Activated T-helper 17 cell treated with anti-CD3 and anti-CD28 coated beads, Interleukin-2, amount 50 U/mL, for 72 hours (primary cell): Measurements from ENCODE around the gene INTS11. TPM values are rescaled to one million over a fixed set of nuclear protein-coding genes. Genes with fewer than 3 reads are reported as not detected.

ENCODE experiments used
- ATAC-seq: fragments of 150-1000 bp; cut with Tn5 transposase; replicated peaks from 2 replicates; pipeline ENCODE4 v1.10.0; 2021; ENCODE audit warnings: mild to moderate bottlenecking, moderate library complexity
- H3K27ac Mint-ChIP-seq: one replicate; pipeline ENCODE4 v1.8.0; 2022; ENCODE audit warnings: mixed read lengths
- H3K27me3 Mint-ChIP-seq: one replicate; pipeline ENCODE4 v1.8.0; 2022; ENCODE audit warnings: mixed read lengths
- H3K36me3 Mint-ChIP-seq: one replicate; pipeline ENCODE4 v1.8.0; 2022; ENCODE audit warnings: low read depth, mild to moderate bottlenecking, mixed read lengths
- H3K4me1 Mint-ChIP-seq: one replicate; pipeline ENCODE4 v1.8.0; 2022; ENCODE audit warnings: mixed read lengths
- H3K4me3 Mint-ChIP-seq: one replicate; pipeline ENCODE4 v1.8.0; 2022; ENCODE audit warnings: mild to moderate bottlenecking, mixed read lengths
- H3K9me3 Mint-ChIP-seq: one replicate; pipeline ENCODE4 v1.8.0; 2022; ENCODE audit warnings: mixed read lengths
- total RNA-seq, 2 donors: library from RNA; stranded (reverse); gene quantifications; one replicate each; pipeline ENCODE4 v1.2.3, GENCODE V29; 2022

The INTS11 gene
- total RNA-seq, 2 donors from 2014 or later = 122 to 125 TPM

GRCh38 chr1:1352786-1353388 lies 28.4 kb upstream of the INTS11 start:
- Mint-ChIP-seq H3K27ac (peak overlapping the region; percentile 47), H3K9me3 (no peaks in the 10 kb centered on the region), H3K4me3 (peak overlapping the region; percentile 65), H3K36me3 (no peaks in the 10 kb centered on the region), H3K27me3 (peaks cover 10% of the 10 kb centered on the region), H3K4me1 (peaks cover 6% of the 10 kb centered on the region)
- no peak for ATAC-seq

GRCh38 chr1:1351511-1352427 lies 27.3 kb upstream of the INTS11 start:
- Mint-ChIP-seq H3K4me3 (peak overlapping the region; percentile 65), H3K36me3 (no peaks in the 10 kb centered on the region), H3K4me1 (peaks cover 11% of the 10 kb centered on the region), H3K27ac (peak overlapping the region; percentile 47), H3K27me3 (peaks cover 10% of the 10 kb centered on the region), H3K9me3 (no peaks in the 10 kb centered on the region)
- no peak for ATAC-seq

GRCh38 chr1:1349256-1350012 lies 25.0 kb upstream of the INTS11 start, which contains the start of gene DVL1:
Gene DVL1, minus strand, starts transcription at chr1:1349418. Its CDS starts 353 bp downstream, at chr1:1349065.
- ATAC-seq = peak; percentile 69
- no peaks in the 10 kb centered on the region for H3K36me3 Mint-ChIP-seq
- no peak within 1 kb of the TSS for H3K27ac Mint-ChIP-seq
- H3K9me3 Mint-ChIP-seq = no peaks in the 10 kb centered on the region
- H3K27me3 Mint-ChIP-seq = peaks cover 10% of the 10 kb centered on the region
- peak within 1 kb of the TSS; percentile 66 for H3K4me3 Mint-ChIP-seq
- peaks cover 14% of the 10 kb centered on the region for H3K4me1 Mint-ChIP-seq

- Mint-ChIP-seq H3K4me1 (peaks cover 14% of the 10 kb centered on the region), H3K27me3 (peaks cover 7% of the 10 kb centered on the region), H3K27ac (no peak overlapping the region), H3K36me3 (no peaks in the 10 kb centered on the region), H3K9me3 (no peaks in the 10 kb centered on the region), H3K4me3 (peak overlapping the region; percentile 66)
- peak; percentile 30 for ATAC-seq
These were observed 24.2 kb upstream of the INTS11 start for GRCh38 chr1:1348420-1349255.

GRCh38 chr1:1347663-1348419 lies 23.4 kb upstream of the INTS11 start:
- H3K9me3 Mint-ChIP-seq = no peaks in the 10 kb centered on the region
- peak overlapping the region; percentile 16 for H3K27ac Mint-ChIP-seq
- H3K27me3 Mint-ChIP-seq = peaks cover 7% of the 10 kb centered on the region
- no peaks in the 10 kb centered on the region for H3K36me3 Mint-ChIP-seq
- H3K4me1 Mint-ChIP-seq = peaks cover 14% of the 10 kb centered on the region
- peak overlapping the region; percentile 66 for H3K4me3 Mint-ChIP-seq
- ATAC-seq = no peak

GRCh38 chr1:1347026-1347595 lies 22.7 kb upstream of the INTS11 start:
- Mint-ChIP-seq H3K36me3 (no peaks in the 10 kb centered on the region), H3K27me3 (peaks cover under 1% of the 10 kb centered on the region), H3K27ac (peak overlapping the region; percentile 16), H3K4me3 (peak overlapping the region; percentile 66), H3K9me3 (no peaks in the 10 kb centered on the region), H3K4me1 (peaks cover 10% of the 10 kb centered on the region)
- no peak for ATAC-seq

- ATAC-seq = no peak
- H3K4me1 Mint-ChIP-seq = peaks cover 9% of the 10 kb centered on the region
- no peaks in the 10 kb centered on the region for H3K9me3 Mint-ChIP-seq
- H3K36me3 Mint-ChIP-seq = no peaks in the 10 kb centered on the region
- peak overlapping the region; percentile 66 for H3K4me3 Mint-ChIP-seq
- peak overlapping the region; percentile 16 for H3K27ac Mint-ChIP-seq
- no peaks in the 10 kb centered on the region for H3K27me3 Mint-ChIP-seq
These were observed 22.0 kb upstream of the INTS11 start for GRCh38 chr1:1346501-1346890.

- ATAC-seq = no peak
- H3K27me3 Mint-ChIP-seq = no peaks in the 10 kb centered on the region
- no peak overlapping the region for H3K4me3 Mint-ChIP-seq
- H3K9me3 Mint-ChIP-seq = no peaks in the 10 kb centered on the region
- H3K4me1 Mint-ChIP-seq = peaks cover 9% of the 10 kb centered on the region
- peaks cover 2% of the 10 kb centered on the region for H3K36me3 Mint-ChIP-seq
- H3K27ac Mint-ChIP-seq = peak overlapping the region; percentile 16
These were observed 21.5 kb upstream of the INTS11 start for GRCh38 chr1:1345860-1346500.

- no peak for ATAC-seq
- H3K36me3 Mint-ChIP-seq = peaks cover 8% of the 10 kb centered on the region
- no peaks in the 10 kb centered on the region for H3K9me3 Mint-ChIP-seq
- no peak overlapping the region for H3K27ac Mint-ChIP-seq
- H3K4me1 Mint-ChIP-seq = peaks cover 9% of the 10 kb centered on the region
- no peaks in the 10 kb centered on the region for H3K27me3 Mint-ChIP-seq
- no peak overlapping the region for H3K4me3 Mint-ChIP-seq
These were observed 20.9 kb upstream of the INTS11 start for GRCh38 chr1:1345384-1345783.

DNA sequence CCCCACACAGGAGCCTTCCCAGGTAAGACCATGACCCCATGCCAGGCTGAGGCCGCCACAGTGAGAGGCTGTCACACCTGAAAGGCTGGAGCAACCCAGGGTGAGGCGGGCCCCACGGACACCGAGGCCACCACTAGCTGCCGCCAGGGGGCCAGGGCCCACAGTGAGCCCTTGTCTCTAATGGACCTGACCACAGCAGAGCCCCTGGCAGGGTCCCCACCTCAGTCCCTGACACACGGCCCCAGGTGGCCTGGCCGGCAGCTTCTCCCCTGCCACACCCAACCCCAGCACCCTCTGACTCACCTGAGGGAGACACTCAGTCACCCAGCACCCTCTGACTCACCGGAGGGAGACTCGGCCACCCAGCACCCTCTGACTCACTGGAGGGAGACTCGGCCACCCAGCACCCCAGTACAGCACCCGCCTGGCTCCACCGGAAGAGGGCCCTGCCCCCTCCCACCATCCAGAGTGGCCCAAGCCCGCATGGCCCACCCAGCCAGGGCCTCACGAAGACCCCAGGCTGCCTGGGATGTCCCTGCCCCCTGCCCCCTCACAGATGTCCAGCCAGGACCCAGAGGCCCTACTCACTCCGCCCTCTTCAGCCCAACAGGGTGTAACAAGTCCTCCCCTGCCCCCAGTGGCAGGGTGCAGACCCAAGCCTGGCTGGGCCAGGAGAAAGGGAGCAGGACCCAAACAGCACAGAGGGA lies 20.3 kb upstream of the INTS11 start:
- peaks cover 10% of the 10 kb centered on the region for H3K36me3 Mint-ChIP-seq
- ATAC-seq = peak; percentile 89
- H3K4me1 Mint-ChIP-seq = peaks cover 9% of the 10 kb centered on the region
- peak overlapping the region; percentile 6 for H3K4me3 Mint-ChIP-seq
- no peaks in the 10 kb centered on the region for H3K27me3 Mint-ChIP-seq
- H3K9me3 Mint-ChIP-seq = no peaks in the 10 kb centered on the region
- peak overlapping the region; percentile 48 for H3K27ac Mint-ChIP-seq

DNA sequence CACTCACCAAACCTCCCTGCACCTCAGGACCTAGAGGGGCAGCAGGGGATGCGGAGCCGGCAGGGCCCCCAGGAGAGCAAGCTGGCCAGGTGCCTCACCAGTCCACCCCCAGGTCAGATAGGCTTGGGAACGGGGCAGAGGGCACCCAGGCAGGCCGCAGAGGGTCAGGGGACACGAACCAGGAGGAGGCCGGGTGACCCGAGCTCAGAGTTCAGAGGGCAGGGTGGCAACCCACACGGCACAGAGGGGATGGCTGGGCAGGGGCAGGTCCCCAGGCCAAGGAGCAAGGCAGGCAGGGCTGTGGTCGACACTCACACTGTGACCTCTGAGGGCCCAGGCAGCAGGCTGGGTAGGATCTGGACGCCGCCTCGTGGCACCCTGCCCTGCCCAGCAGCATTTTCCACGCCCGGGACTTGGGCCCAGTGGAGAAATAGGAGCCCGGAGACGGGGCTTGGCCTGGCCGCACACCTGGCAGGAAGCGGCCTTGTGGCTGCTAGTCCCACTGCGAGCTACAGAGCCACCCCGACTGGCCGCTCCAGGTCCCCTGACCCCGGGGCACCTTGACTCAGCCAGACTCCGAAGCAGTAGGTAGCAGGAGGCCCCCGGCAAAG lies 19.5 kb upstream of the INTS11 start:
- Mint-ChIP-seq H3K36me3 (peaks cover 10% of the 10 kb centered on the region), H3K9me3 (no peaks in the 10 kb centered on the region), H3K27ac (no peak overlapping the region), H3K4me1 (peaks cover 9% of the 10 kb centered on the region), H3K4me3 (no peak overlapping the region), H3K27me3 (no peaks in the 10 kb centered on the region)
- no peak for ATAC-seq

- Mint-ChIP-seq H3K36me3 (peaks cover 10% of the 10 kb centered on the region), H3K4me3 (no peak overlapping the region), H3K9me3 (no peaks in the 10 kb centered on the region), H3K4me1 (peaks cover 9% of the 10 kb centered on the region), H3K27ac (no peak overlapping the region), H3K27me3 (no peaks in the 10 kb centered on the region)
- no peak for ATAC-seq
These were observed 18.2 kb upstream of the INTS11 start for GRCh38 chr1:1342584-1343115.
